ENCODE measurements around the gene SPOCK1. TPM values are rescaled to one million over a fixed set of nuclear protein-coding genes. Genes with fewer than 3 reads are reported as not detected.
A peak's percentile ranks its signal among the peaks of the same experiment; 100 is the strongest.

Gene SPOCK1
- total and polyA plus RNA-seq, 4 donors = 0.07 to 0.18 (median 0.17) TPM; not detected in 1

DNA sequence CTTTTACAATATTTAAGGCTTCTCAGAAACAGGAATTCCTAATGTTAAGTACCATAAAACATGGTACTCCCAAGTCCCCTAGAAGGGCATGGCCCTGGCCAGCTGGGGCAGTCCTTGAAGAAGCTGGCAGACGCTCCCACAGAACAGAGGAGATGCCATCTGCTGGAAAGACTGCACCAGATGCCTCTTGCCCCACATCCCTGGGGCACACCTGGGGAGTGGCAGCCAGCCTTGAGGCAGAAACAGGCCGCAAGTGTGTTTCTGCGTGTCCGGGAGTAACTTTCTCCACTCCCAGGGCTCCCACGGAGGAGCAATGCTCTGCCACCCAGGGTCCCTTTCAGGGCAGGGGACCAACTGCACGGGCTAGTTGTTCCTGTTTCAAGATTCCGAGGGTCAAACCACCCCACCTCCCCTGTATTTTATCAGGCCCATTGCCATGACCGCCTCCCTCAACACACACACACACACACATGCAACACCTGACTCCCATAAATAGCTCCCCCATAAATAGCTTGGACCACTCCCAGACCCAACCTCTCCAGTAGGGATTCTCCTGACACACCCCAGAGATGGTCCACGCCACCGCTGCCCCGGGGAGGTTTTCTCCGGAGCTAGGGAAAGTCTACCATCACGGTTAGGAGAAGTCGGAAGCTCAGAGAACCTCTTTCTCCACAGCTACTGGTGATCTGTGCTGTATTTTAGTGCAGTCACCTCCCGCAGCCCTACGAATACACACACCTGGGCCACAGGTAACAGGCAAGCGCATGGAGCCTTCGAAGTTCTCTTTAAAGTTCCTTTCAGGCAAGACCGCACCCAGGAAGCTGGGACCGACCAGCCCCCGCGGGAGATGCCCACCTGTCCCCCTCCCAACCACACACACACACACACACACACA is 1.5 kb downstream of the SPOCK1 start:
- peaks cover 4 to 10% (median 6%) of the 10 kb centered on the region in 4 donors for H3K4me1 ChIP-seq (ENCODE audit: control insufficient read depth in 4 of 4, insufficient read depth in 4 of 4, low read length in 3 of 4)
- 58% methylated on average over 22 of the region's 22 CpGs for WGBS

DNA sequence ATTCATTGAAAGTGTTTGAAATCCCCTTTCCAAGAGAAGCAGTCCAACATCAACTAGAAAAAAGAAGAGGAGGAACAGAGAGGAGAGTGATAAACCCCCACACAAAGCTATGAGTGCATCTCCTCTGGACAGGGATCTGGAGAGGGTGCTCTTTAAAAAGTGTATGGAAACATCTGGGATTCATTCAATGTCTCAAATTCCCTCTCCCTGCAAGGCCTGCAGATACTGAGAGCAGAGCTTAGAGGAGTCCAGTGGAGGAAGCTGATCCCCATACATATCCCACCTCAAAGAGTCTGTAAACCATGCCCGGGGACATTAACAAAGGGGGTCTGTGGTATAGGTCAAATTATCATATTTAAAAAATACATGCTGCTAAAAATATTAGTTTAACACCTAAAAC is 2.2 kb downstream of the SPOCK1 start:
- Histone ChIP-seq H3K27ac (ENCODE audit: low read depth in 1 of 2, low read length in 2 of 2) (no peak overlapping the region), H3K36me3 (ENCODE audit: control insufficient read depth in 4 of 4, insufficient read depth in 3 of 4, low read depth in 1 of 4, low read length in 3 of 4) (no peaks in the 10 kb centered on the region), H3K27me3 (ENCODE audit: control insufficient read depth in 4 of 4, insufficient read depth in 4 of 4, low read length in 3 of 4) (peaks cover 0 to 8% (median 6%) of the 10 kb centered on the region in 4 donors), H3K4me3 (ENCODE audit: low read depth in 1 of 3, low read length in 3 of 3) (no peak overlapping the region), H3K4me1 (ENCODE audit: control insufficient read depth in 4 of 4, insufficient read depth in 4 of 4, low read length in 3 of 4) (peaks cover 4 to 10% (median 6%) of the 10 kb centered on the region in 4 donors), H3K9me3 (ENCODE audit: control insufficient read depth in 4 of 4, low read length in 3 of 4) (no peaks in the 10 kb centered on the region), H3K9ac (ENCODE audit: low read depth in 1 of 2, low read length in 2 of 2) (no peak overlapping the region)
- no peak for DNase-seq (ENCODE audit: low spot score)
- 79% methylated on average over 1 of the region's 1 CpG for WGBS
- TF ChIP-seq JUND (IDR thresholded peaks at IDR 0.05) (no peak), NR2F2 (IDR thresholded peaks at IDR 0.05) (no peak), SP1 (IDR thresholded peaks at IDR 0.05) (no peak)
- TF ChIP-seq, protein P1, sequence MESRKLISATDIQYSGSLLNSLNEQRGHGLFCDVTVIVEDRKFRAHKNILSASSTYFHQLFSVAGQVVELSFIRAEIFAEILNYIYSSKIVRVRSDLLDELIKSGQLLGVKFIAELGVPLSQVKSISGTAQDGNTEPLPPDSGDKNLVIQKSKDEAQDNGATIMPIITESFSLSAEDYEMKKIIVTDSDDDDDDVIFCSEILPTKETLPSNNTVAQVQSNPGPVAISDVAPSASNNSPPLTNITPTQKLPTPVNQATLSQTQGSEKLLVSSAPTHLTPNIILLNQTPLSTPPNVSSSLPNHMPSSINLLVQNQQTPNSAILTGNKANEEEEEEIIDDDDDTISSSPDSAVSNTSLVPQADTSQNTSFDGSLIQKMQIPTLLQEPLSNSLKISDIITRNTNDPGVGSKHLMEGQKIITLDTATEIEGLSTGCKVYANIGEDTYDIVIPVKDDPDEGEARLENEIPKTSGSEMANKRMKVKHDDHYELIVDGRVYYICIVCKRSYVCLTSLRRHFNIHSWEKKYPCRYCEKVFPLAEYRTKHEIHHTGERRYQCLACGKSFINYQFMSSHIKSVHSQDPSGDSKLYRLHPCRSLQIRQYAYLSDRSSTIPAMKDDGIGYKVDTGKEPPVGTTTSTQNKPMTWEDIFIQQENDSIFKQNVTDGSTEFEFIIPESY (IDR thresholded peaks at IDR 0.05) = no peak
- TF ChIP-seq, protein P2, sequence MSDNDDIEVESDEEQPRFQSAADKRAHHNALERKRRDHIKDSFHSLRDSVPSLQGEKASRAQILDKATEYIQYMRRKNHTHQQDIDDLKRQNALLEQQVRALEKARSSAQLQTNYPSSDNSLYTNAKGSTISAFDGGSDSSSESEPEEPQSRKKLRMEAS (IDR thresholded peaks at IDR 0.05) = no peak

More for the DNA sequence above, 1.5 kb downstream of the SPOCK1 start:
- Histone ChIP-seq H3K27me3 (ENCODE audit: control insufficient read depth in 4 of 4, insufficient read depth in 4 of 4, low read length in 3 of 4) (peaks cover 0 to 8% (median 6%) of the 10 kb centered on the region in 4 donors), H3K27ac (ENCODE audit: low read depth in 1 of 2, low read length in 2 of 2) (no peak overlapping the region), H3K9me3 (ENCODE audit: control insufficient read depth in 4 of 4, low read length in 3 of 4) (no peaks in the 10 kb centered on the region), H3K4me3 (ENCODE audit: low read depth in 1 of 3, low read length in 3 of 3) (peak overlapping the region in 1 of 3 donors; percentile 37), H3K36me3 (ENCODE audit: control insufficient read depth in 4 of 4, insufficient read depth in 3 of 4, low read depth in 1 of 4, low read length in 3 of 4) (no peaks in the 10 kb centered on the region), H3K9ac (ENCODE audit: low read depth in 1 of 2, low read length in 2 of 2) (no peak overlapping the region)
- TF ChIP-seq NR2F2 (IDR thresholded peaks at IDR 0.05) (no peak), FOXA2 (IDR thresholded peaks at IDR 0.05) (no peak), JUND (IDR thresholded peaks at IDR 0.05) (no peak), HNF4G (IDR thresholded peaks at IDR 0.05) (no peak), FOXA1 (IDR thresholded peaks at IDR 0.05) (no peak), HNF4A (conservative IDR thresholded peaks at IDR 0.05) (no peak), EGR1 (IDR thresholded peaks at IDR 0.05; ENCODE audit: low read depth in 2 of 2) (no peak), SP1 (IDR thresholded peaks at IDR 0.05) (no peak), GABPA (IDR thresholded peaks at IDR 0.05 in 1 of 2, conservative IDR thresholded peaks at IDR 0.05 in 1 of 2) (no peak), RAD21 (IDR thresholded peaks at IDR 0.05) (no peak)
- TF ChIP-seq, protein P3, sequence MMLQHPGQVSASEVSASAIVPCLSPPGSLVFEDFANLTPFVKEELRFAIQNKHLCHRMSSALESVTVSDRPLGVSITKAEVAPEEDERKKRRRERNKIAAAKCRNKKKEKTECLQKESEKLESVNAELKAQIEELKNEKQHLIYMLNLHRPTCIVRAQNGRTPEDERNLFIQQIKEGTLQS (IDR thresholded peaks at IDR 0.05) = no peak
- TF ChIP-seq, protein P4, sequence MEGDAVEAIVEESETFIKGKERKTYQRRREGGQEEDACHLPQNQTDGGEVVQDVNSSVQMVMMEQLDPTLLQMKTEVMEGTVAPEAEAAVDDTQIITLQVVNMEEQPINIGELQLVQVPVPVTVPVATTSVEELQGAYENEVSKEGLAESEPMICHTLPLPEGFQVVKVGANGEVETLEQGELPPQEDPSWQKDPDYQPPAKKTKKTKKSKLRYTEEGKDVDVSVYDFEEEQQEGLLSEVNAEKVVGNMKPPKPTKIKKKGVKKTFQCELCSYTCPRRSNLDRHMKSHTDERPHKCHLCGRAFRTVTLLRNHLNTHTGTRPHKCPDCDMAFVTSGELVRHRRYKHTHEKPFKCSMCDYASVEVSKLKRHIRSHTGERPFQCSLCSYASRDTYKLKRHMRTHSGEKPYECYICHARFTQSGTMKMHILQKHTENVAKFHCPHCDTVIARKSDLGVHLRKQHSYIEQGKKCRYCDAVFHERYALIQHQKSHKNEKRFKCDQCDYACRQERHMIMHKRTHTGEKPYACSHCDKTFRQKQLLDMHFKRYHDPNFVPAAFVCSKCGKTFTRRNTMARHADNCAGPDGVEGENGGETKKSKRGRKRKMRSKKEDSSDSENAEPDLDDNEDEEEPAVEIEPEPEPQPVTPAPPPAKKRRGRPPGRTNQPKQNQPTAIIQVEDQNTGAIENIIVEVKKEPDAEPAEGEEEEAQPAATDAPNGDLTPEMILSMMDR (IDR thresholded peaks at IDR 0.05; ENCODE audit: low read depth, low read length, missing input control) = no peak
- TF ChIP-seq, protein P2 (IDR thresholded peaks at IDR 0.05) = no peak
- TF ChIP-seq, protein P1 (IDR thresholded peaks at IDR 0.05) = no peak
- no peak for DNase-seq (ENCODE audit: low spot score)
